ENCODE measurements around the gene IRF9. TPM values are rescaled to one million over a fixed set of nuclear protein-coding genes. Genes with fewer than 3 reads are reported as not detected.

IRF9 gene
- total and polyA plus RNA-seq, 8 donors, result 1.4 to 143 (median 78.2) TPM

DNA sequence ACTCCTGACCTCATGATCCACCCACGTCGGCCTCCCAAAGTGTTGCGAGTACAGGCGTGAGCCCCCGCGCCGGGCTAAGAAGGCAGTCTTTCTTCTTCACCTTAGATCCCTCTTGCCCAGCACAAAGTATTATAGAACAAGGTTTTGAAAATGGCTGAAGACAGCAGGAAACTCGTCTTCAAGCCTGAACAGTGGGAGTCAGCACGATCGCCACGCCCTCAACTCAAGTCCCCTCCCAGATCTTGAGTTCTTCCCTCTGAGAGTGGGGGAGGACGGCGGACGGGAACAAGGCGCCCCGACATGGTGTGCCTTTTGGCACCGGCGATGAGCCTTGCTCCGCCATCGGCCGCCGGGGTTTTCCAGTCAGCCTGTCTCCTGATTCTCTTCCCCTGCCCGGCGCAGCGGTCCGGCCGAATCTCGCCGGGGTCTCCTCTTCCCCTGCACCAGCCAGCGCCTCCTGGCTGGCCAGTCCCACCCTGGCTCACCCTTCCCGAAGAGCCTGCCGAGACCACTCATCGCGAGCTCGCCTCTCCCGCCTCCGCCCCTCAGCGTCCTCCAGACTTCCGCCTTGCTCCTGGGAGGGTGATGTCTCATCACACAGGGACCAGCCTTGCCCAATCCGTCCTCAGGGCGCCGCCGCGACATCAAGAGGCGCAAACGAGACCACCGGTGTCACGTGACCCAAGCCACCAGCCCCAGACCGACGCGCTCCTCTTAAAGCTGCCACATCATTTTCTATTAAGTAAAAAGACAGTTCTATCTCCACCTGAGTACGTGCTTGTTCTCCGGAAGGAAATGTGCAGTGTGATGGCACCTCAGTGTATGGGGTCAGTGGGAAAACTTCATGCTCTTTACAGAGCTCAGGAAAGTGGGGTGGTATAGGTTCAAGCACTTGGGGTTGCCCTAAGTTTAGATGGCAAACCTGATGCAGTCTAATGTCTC lies 52.1 kb downstream of the IRF9 start, which contains the start of gene CHMP4A:
Gene CHMP4A, minus strand, starts transcription at position 565 of the 942 bp plus-strand sequence. Its CDS starts 49 bp downstream, at position 516.
- H3K36me3 ChIP-seq, result peaks cover 30 to 52% (median 46%) of the 10 kb centered on the region in 4 donors
- intact Hi-C loops (cut with DNase I; ENCODE audit: low total_unique reads), result no loop called here

DNA sequence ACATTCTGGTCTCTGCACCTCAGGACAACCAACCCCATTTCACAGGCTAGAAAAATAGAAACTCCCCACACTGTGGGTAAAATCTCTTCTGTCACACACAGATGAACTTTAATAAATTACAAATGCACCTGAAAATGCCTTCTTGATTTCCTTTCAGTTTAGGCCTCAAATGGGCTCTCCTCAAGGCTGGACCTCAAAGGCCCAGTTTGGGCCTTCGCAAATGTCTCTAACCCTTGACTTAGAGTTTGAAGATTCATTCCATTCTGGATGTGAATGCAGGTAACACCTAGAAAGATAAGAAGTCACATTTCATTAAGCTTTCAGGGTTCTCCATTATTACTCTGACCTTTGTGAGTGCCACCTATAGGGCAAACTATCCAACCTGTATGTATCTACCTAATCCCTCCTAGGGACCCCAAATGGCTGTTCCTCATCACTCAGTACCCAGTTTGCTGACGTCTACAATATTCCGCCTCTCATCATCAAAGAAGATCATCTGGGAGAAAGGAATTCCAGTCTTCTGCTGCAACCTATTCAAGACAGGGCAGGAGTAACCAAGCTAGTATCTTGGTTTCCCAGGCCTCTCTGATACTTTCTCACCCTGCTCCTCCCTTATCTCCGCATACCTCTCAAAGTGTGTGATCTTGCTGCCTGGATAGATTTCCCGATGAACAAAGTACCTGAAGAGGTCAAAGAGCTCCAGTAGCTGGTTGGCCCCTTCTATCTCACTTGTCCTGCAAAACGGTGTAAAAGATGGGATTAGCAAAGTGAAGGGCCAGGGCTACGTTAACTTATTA lies 53.0 kb downstream of the IRF9 start:
- DNase-seq, result no peak
- peaks cover 9 to 52% (median 39%) of the 10 kb centered on the region in 4 donors for H3K4me1 ChIP-seq
- H3K27ac ChIP-seq, result peak overlapping the region; percentile 96 to 99 (median 98)
- no peaks in the 10 kb centered on the region for H3K27me3 ChIP-seq
- H3K9me3 ChIP-seq, result no peaks in the 10 kb centered on the region
- peaks cover 24 to 43% (median 37%) of the 10 kb centered on the region in 4 donors for H3K36me3 ChIP-seq
- no peak for TF ChIP-seq POLR2AphosphoS5 (IDR thresholded peaks at IDR 0.05)
- TF ChIP-seq EP300 (IDR thresholded peaks at IDR 0.05), result no peak
- TF ChIP-seq, protein P1, sequence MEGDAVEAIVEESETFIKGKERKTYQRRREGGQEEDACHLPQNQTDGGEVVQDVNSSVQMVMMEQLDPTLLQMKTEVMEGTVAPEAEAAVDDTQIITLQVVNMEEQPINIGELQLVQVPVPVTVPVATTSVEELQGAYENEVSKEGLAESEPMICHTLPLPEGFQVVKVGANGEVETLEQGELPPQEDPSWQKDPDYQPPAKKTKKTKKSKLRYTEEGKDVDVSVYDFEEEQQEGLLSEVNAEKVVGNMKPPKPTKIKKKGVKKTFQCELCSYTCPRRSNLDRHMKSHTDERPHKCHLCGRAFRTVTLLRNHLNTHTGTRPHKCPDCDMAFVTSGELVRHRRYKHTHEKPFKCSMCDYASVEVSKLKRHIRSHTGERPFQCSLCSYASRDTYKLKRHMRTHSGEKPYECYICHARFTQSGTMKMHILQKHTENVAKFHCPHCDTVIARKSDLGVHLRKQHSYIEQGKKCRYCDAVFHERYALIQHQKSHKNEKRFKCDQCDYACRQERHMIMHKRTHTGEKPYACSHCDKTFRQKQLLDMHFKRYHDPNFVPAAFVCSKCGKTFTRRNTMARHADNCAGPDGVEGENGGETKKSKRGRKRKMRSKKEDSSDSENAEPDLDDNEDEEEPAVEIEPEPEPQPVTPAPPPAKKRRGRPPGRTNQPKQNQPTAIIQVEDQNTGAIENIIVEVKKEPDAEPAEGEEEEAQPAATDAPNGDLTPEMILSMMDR (IDR thresholded peaks at IDR 0.05), result no peak
- TF ChIP-seq POLR2A (IDR thresholded peaks at IDR 0.05), result no peak
- 87 to 92% (median 90%) methylated on average over 7 of the region's 7 CpGs for WGBS, 5 donors
- peak overlapping the region; percentile 55 to 84 (median 72) for H3K4me3 ChIP-seq
- intact Hi-C loops (cut with DNase I; ENCODE audit: low total_unique reads), result no loop called here

More for the DNA sequence above, 52.1 kb downstream of the IRF9 start, which contains the start of gene CHMP4A:
- 1 to 2% (median 1%) methylated on average over 41 to 53 of the region's 53 CpGs for WGBS, 5 donors
- no peaks in the 10 kb centered on the region for H3K27me3 ChIP-seq
- H3K27ac ChIP-seq, result peak within 1 kb of the TSS; percentile 96 to 99 (median 98)
- peak; percentile 94 to 99 for DNase-seq
- H3K4me1 ChIP-seq, result peaks cover 9 to 52% (median 39%) of the 10 kb centered on the region in 4 donors
- TF ChIP-seq EP300 (IDR thresholded peaks at IDR 0.05) (no peak), POLR2AphosphoS5 (IDR thresholded peaks at IDR 0.05) (peak; percentile 95 to 100 (median 99)), POLR2A (IDR thresholded peaks at IDR 0.05) (peak in 2 of 4 donors; percentile 27 to 86)
- TF ChIP-seq, protein P1 (IDR thresholded peaks at IDR 0.05), result peak in 1 of 7 experiments; percentile 30
- H3K4me3 ChIP-seq, result peak within 1 kb of the TSS; percentile 55 to 84 (median 72)
- H3K9me3 ChIP-seq, result no peaks in the 10 kb centered on the region

DNA sequence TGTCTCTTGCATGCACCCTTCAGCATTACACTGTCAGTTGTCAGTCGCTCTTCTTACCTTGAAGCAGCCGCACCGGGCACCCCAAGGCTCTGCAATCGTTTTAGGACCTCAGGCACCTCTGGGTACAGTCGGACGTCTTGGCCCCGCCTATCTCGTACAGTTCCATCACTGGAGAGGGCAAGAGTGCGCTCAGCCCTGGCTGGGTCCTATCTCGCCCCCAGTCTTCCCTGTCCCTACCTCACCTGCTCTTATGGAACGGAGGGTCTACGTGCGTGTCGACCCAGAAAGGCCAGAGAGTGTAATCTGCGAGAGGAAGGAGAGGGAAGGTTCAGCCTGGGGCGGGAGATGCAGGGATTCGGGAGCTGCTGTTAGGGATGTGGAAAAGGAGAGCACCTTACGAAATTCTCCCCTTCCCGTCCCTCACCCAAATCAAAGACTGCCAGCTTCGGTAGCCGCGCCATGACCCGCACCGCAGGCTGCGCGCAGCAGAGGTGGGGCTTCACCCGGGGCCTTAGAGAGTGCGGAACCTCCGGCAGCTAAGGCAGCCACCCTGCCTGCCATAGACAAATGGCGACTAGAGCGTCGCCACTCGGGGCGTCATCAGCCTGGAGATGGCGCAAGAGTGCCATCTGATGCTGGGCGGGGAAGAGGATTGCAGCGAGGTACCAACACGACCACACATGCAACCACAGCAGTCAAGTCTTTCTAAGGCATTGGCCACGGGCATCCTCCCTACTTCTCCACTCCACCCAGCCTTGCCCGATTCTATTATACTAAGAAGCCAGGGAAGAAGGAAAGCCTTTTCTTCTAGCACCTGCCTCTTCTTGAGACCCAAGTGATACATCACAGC lies 54.7 kb downstream of the IRF9 start, which contains the start of gene MDP1:
Gene MDP1, minus strand, starts transcription at position 572 of the 850 bp plus-strand sequence. Its CDS starts 111 bp downstream, at position 461.
- H3K27me3 ChIP-seq, result no peaks in the 10 kb centered on the region
- intact Hi-C loops (cut with DNase I; ENCODE audit: low total_unique reads), result no loop called here
- H3K4me3 ChIP-seq, result peak within 1 kb of the TSS; percentile 64 to 85 (median 71)
- peaks cover 9 to 49% (median 39%) of the 10 kb centered on the region in 4 donors for H3K4me1 ChIP-seq
- 0 to 1% (median 0%) methylated on average over 28 to 40 of the region's 40 CpGs for WGBS, 5 donors
- H3K9me3 ChIP-seq, result no peaks in the 10 kb centered on the region
- peak; percentile 86 to 96 for DNase-seq
- TF ChIP-seq POLR2A (IDR thresholded peaks at IDR 0.05) (peak in 1 of 4 donors; percentile 42), POLR2AphosphoS5 (IDR thresholded peaks at IDR 0.05) (peak; percentile 92 to 97 (median 96)), EP300 (IDR thresholded peaks at IDR 0.05) (no peak)
- TF ChIP-seq, protein P1 (IDR thresholded peaks at IDR 0.05), result peak in 5 of 7 experiments; percentile 26 to 60 (median 56)
- peaks cover 7 to 27% (median 21%) of the 10 kb centered on the region in 4 donors for H3K36me3 ChIP-seq
- peak within 1 kb of the TSS; percentile 92 to 98 (median 94) for H3K27ac ChIP-seq

Small RNA genes within 50 kb of the gene (small RNA-seq; reads per million reads assigned to genes)
- 0 reads per million in 4 donors for gene AL136295.4
- 0 reads per million in 4 donors for gene CHMP4A
- gene IPO4, result 0 to 0.38 (median 0) reads per million in 4 donors
- gene IRF9, result 0 reads per million in 4 donors
- gene MDP1, result 0 reads per million in 4 donors
- gene RNA5SP383, result 0 to 1.3 (median 0.23) reads per million in 4 donors

Other genes with a start within 250 kb of the IRF9 start
Only the 30 nearest of the 32 such genes appear.
- 10 to 100 TPM in 3 of 5 donors, 1 to 10 TPM in 1, not detected in 1; 9.7 to 44.2 (median 26.9) TPM for gene DHRS4L2, start 172.3 kb upstream of the IRF9 start, total RNA-seq
- 10 to 100 TPM; 27.5 to 64.0 (median 44.3) TPM for gene DHRS4L2, start 172.3 kb upstream of the IRF9 start, polyA plus RNA-seq
- 1 to 10 TPM in 2 of 5 donors, under 1 TPM in 2, not detected in 1; 0.14 to 2.0 (median 0.76) TPM for gene CARMIL3, start 109.3 kb upstream of the IRF9 start, total RNA-seq
- under 1 TPM in 2 of 3 donors, not detected in 1; 0.25 to 0.75 TPM for gene CARMIL3, start 109.3 kb upstream of the IRF9 start, polyA plus RNA-seq
- gene CPNE6, start 89.7 kb upstream of the IRF9 start, total RNA-seq, result not detected
- gene CPNE6, start 89.7 kb upstream of the IRF9 start, polyA plus RNA-seq, result under 1 TPM in 2 of 3 donors, not detected in 1; 0.12 to 0.25 TPM
- gene PCK2, start 67.0 kb upstream of the IRF9 start, total RNA-seq, result 100 to 1,000 TPM in 1 of 5 donors, 10 to 100 TPM in 1, 1 to 10 TPM in 3; 2.3 to 168 (median 8.4) TPM
- gene PCK2, start 67.0 kb upstream of the IRF9 start, polyA plus RNA-seq, result 10 to 100 TPM; 12.3 to 24.0 (median 17.0) TPM
- 100 to 1,000 TPM in 2 of 5 donors, 10 to 100 TPM in 3; 50.4 to 396 (median 84.5) TPM for gene DCAF11, start 46.5 kb upstream of the IRF9 start, total RNA-seq
- gene DCAF11, start 46.5 kb upstream of the IRF9 start, polyA plus RNA-seq, result 10 to 100 TPM; 27.7 to 68.3 (median 38.9) TPM
- 10 to 100 TPM in 2 of 5 donors, 1 to 10 TPM in 1, under 1 TPM in 1, not detected in 1; 0.92 to 69.2 (median 13.0) TPM for gene NRL, start 46.3 kb upstream of the IRF9 start, total RNA-seq
- gene NRL, start 46.3 kb upstream of the IRF9 start, polyA plus RNA-seq, result 1 to 10 TPM; 1.2 to 1.3 (median 1.2) TPM
- 10 to 100 TPM in 1 of 5 donors, under 1 TPM in 1, not detected in 3; 0.87 to 80.5 TPM for gene FITM1, start 30.6 kb upstream of the IRF9 start, total RNA-seq
- 1 to 10 TPM; 1.9 to 2.6 (median 2.2) TPM for gene FITM1, start 30.6 kb upstream of the IRF9 start, polyA plus RNA-seq
- gene PSME1, start 25.1 kb upstream of the IRF9 start, total RNA-seq, result 100 to 1,000 TPM in 1 of 5 donors, 10 to 100 TPM in 4; 38.5 to 129 (median 91.1) TPM
- 100 to 1,000 TPM; 217 to 322 (median 310) TPM for gene PSME1, start 25.1 kb upstream of the IRF9 start, polyA plus RNA-seq
- 10 to 100 TPM in 1 of 5 donors, 1 to 10 TPM in 4; 1.3 to 33.9 (median 4.6) TPM for gene EMC9, start 19.7 kb upstream of the IRF9 start, total RNA-seq
- 10 to 100 TPM; 32.0 to 59.6 (median 42.9) TPM for gene EMC9, start 19.7 kb upstream of the IRF9 start, polyA plus RNA-seq
- gene PSME2, start 14.7 kb upstream of the IRF9 start, total RNA-seq, result 100 to 1,000 TPM in 2 of 5 donors, 10 to 100 TPM in 3; 62.4 to 339 (median 83.9) TPM
- 100 to 1,000 TPM; 302 to 421 (median 403) TPM for gene PSME2, start 14.7 kb upstream of the IRF9 start, polyA plus RNA-seq
- 100 to 1,000 TPM in 2 of 5 donors, 10 to 100 TPM in 3; 53.2 to 523 (median 94.2) TPM for gene RNF31, start 13.8 kb upstream of the IRF9 start, total RNA-seq
- gene RNF31, start 13.8 kb upstream of the IRF9 start, polyA plus RNA-seq, result 10 to 100 TPM; 64.0 to 88.7 (median 68.6) TPM
- 100 to 1,000 TPM in 1 of 5 donors, 10 to 100 TPM in 4; 14.5 to 122 (median 45.5) TPM for gene REC8, start 10.8 kb downstream of the IRF9 start, total RNA-seq
- gene REC8, start 10.8 kb downstream of the IRF9 start, polyA plus RNA-seq, result 10 to 100 TPM; 20.9 to 64.4 (median 38.7) TPM
- gene IPO4, start 27.6 kb downstream of the IRF9 start, total RNA-seq, result 100 to 1,000 TPM in 1 of 5 donors, 10 to 100 TPM in 4; 14.3 to 227 (median 23.9) TPM
- gene IPO4, start 27.6 kb downstream of the IRF9 start, polyA plus RNA-seq, result 10 to 100 TPM in 1 of 3 donors, 1 to 10 TPM in 2; 9.3 to 15.2 (median 9.8) TPM
- gene TM9SF1, start 34.2 kb downstream of the IRF9 start, total RNA-seq, result 10 to 100 TPM in 4 of 5 donors, 1 to 10 TPM in 1; 6.4 to 79.7 (median 31.6) TPM
- 10 to 100 TPM; 14.6 to 28.2 (median 14.7) TPM for gene TM9SF1, start 34.2 kb downstream of the IRF9 start, polyA plus RNA-seq
- gene TSSK4, start 44.4 kb downstream of the IRF9 start, total RNA-seq, result under 1 TPM in 1 of 5 donors, not detected in 4; 0.73 TPM
- not detected for gene TSSK4, start 44.4 kb downstream of the IRF9 start, polyA plus RNA-seq
- 10 to 100 TPM in 4 of 5 donors, not detected in 1; 27.8 to 37.2 (median 31.8) TPM for gene CHMP4A, start 52.2 kb downstream of the IRF9 start, total RNA-seq
- gene CHMP4A, start 52.2 kb downstream of the IRF9 start, polyA plus RNA-seq, result 100 to 1,000 TPM in 1 of 3 donors, 10 to 100 TPM in 2; 66.5 to 135 (median 70.7) TPM
- 10 to 100 TPM in 3 of 5 donors, 1 to 10 TPM in 1, not detected in 1; 9.3 to 16.1 (median 14.2) TPM for gene MDP1, start 54.8 kb downstream of the IRF9 start, total RNA-seq
- 10 to 100 TPM; 25.6 to 26.9 (median 26.2) TPM for gene MDP1, start 54.8 kb downstream of the IRF9 start, polyA plus RNA-seq
- gene NEDD8, start 71.1 kb downstream of the IRF9 start, total RNA-seq, result 100 to 1,000 TPM in 3 of 5 donors, 10 to 100 TPM in 1, not detected in 1; 85.4 to 166 (median 132) TPM
- 100 to 1,000 TPM; 235 to 244 (median 237) TPM for gene NEDD8, start 71.1 kb downstream of the IRF9 start, polyA plus RNA-seq
- gene GMPR2, start 71.7 kb downstream of the IRF9 start, total RNA-seq, result 100 to 1,000 TPM in 1 of 5 donors, 10 to 100 TPM in 4; 13.9 to 204 (median 31.2) TPM
- 10 to 100 TPM; 48.3 to 85.7 (median 53.9) TPM for gene GMPR2, start 71.7 kb downstream of the IRF9 start, polyA plus RNA-seq
- 10 to 100 TPM in 4 of 5 donors, 1 to 10 TPM in 1; 7.2 to 63.6 (median 39.1) TPM for gene TINF2, start 81.4 kb downstream of the IRF9 start, total RNA-seq
- gene TINF2, start 81.4 kb downstream of the IRF9 start, polyA plus RNA-seq, result 10 to 100 TPM; 46.6 to 61.1 (median 50.6) TPM
- 10 to 100 TPM in 1 of 5 donors, 1 to 10 TPM in 4; 2.6 to 11.7 (median 4.9) TPM for gene TGM1, start 101.9 kb downstream of the IRF9 start, total RNA-seq
- gene TGM1, start 101.9 kb downstream of the IRF9 start, polyA plus RNA-seq, result 100 to 1,000 TPM in 1 of 3 donors, 1 to 10 TPM in 2; 1.7 to 131 (median 5.3) TPM
- gene RABGGTA, start 110.3 kb downstream of the IRF9 start, total RNA-seq, result 100 to 1,000 TPM in 4 of 5 donors, 10 to 100 TPM in 1; 16.0 to 230 (median 187) TPM
- gene RABGGTA, start 110.3 kb downstream of the IRF9 start, polyA plus RNA-seq, result 10 to 100 TPM; 33.8 to 68.4 (median 41.9) TPM
- 10 to 100 TPM in 3 of 5 donors, 1 to 10 TPM in 2; 5.3 to 71.9 (median 17.4) TPM for gene DHRS1, start 138.5 kb downstream of the IRF9 start, total RNA-seq
- 10 to 100 TPM; 20.1 to 52.1 (median 30.1) TPM for gene DHRS1, start 138.5 kb downstream of the IRF9 start, polyA plus RNA-seq
- 10 to 100 TPM in 4 of 5 donors, 1 to 10 TPM in 1; 5.4 to 25.7 (median 12.8) TPM for gene NOP9, start 138.6 kb downstream of the IRF9 start, total RNA-seq
- gene NOP9, start 138.6 kb downstream of the IRF9 start, polyA plus RNA-seq, result 10 to 100 TPM in 1 of 3 donors, 1 to 10 TPM in 2; 6.5 to 11.8 (median 8.4) TPM
- 10 to 100 TPM in 2 of 5 donors, 1 to 10 TPM in 3; 5.0 to 11.2 (median 6.4) TPM for gene CIDEB, start 146.7 kb downstream of the IRF9 start, total RNA-seq
- gene CIDEB, start 146.7 kb downstream of the IRF9 start, polyA plus RNA-seq, result 10 to 100 TPM in 1 of 3 donors, 1 to 10 TPM in 2; 6.0 to 14.2 (median 6.0) TPM
- 10 to 100 TPM in 3 of 5 donors, 1 to 10 TPM in 1, not detected in 1; 9.9 to 71.5 (median 24.5) TPM for gene LTB4R2, start 148.9 kb downstream of the IRF9 start, total RNA-seq
- 1 to 10 TPM in 1 of 3 donors, under 1 TPM in 1, not detected in 1; 0.25 to 6.0 TPM for gene LTB4R2, start 148.9 kb downstream of the IRF9 start, polyA plus RNA-seq
- gene LTB4R, start 150.2 kb downstream of the IRF9 start, total RNA-seq, result 10 to 100 TPM in 3 of 5 donors, 1 to 10 TPM in 1, not detected in 1; 3.3 to 92.8 (median 24.6) TPM
- 10 to 100 TPM in 1 of 3 donors, 1 to 10 TPM in 2; 1.4 to 67.2 (median 4.1) TPM for gene LTB4R, start 150.2 kb downstream of the IRF9 start, polyA plus RNA-seq
- gene ADCY4, start 173.8 kb downstream of the IRF9 start, total RNA-seq, result 100 to 1,000 TPM in 1 of 5 donors, 10 to 100 TPM in 4; 18.2 to 118 (median 33.3) TPM
- 10 to 100 TPM; 15.2 to 18.9 (median 18.8) TPM for gene ADCY4, start 173.8 kb downstream of the IRF9 start, polyA plus RNA-seq
- 10 to 100 TPM in 4 of 5 donors, 1 to 10 TPM in 1; 6.4 to 42.6 (median 12.5) TPM for gene RIPK3, start 178.7 kb downstream of the IRF9 start, total RNA-seq
- gene RIPK3, start 178.7 kb downstream of the IRF9 start, polyA plus RNA-seq, result 10 to 100 TPM; 12.7 to 18.3 (median 14.3) TPM
- 10 to 100 TPM; 20.1 to 64.8 (median 33.0) TPM for gene NFATC4, start 206.9 kb downstream of the IRF9 start, total RNA-seq
- 100 to 1,000 TPM in 1 of 3 donors, 10 to 100 TPM in 2; 71.4 to 119 (median 99.0) TPM for gene NFATC4, start 206.9 kb downstream of the IRF9 start, polyA plus RNA-seq

All from stomach (tissue), 9 donors.